ENCODE measurements around the gene FGGY.
A peak's percentile ranks its signal among the peaks of the same experiment; 100 is the strongest.
"Not testable (repeated sequence)": the region's sequence is repeated elsewhere in the genome, so short reads cannot be mapped to it uniquely, and the experiment has no call there.

Gene FGGY

GRCh38 chr1:59452559-59452958 is 155.7 kb downstream of the FGGY start:
- DNase-seq: no peak

DNA sequence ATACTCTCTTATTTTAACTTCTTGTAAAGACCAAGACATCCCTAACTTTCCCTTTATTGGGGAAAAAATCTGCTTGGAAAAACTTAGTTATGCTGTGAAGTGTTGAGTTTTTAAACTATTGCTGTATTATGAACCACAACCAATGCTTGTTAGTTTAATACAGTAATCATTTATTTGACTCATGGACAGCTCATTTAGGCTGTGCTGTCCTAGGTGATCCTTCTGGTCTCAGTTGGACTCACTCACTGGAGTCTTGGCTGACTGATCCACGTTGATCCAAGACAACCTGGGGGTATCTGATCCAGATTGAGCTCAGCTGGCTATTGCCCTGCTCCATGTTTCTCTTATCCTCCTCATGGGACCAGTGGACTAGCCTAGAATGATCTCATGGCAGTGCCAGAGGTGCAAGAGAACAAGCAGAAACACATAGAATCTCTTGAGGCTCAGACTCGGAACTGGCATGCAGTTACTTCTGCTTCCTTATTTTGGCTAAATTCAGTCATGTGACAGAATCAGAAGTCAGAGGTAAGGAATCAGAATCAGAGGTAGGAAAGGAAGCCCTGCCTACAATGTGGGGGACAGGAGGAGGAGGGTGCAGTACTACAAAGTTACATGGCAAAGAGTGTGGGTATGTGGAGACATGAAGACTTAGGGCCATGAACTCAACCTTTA is 156.5 kb downstream of the FGGY start:
- DNase-seq: peak; percentile 29 to 45 (median 34)

DNA sequence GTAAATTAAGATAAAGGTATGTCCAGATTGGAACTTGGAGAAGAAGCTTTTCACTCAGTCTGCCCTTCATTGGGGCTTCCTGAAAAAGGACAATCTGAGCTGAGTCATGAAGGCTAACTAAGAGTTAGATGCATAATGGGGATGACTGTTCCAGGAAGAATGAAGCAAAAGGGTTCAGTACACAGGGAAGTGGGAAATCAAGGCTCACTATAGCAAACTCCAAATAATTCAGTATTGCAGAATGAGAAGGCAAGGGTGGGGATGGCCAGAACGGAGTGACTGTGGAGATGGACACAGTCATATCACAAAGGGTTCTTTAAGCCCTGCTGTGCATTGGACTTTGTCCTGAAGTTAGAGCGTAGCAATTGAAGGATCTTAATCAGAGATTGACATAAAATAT is 158.3 kb downstream of the FGGY start:
- DNase-seq: peak; percentile 60 to 79 (median 78)

DNA sequence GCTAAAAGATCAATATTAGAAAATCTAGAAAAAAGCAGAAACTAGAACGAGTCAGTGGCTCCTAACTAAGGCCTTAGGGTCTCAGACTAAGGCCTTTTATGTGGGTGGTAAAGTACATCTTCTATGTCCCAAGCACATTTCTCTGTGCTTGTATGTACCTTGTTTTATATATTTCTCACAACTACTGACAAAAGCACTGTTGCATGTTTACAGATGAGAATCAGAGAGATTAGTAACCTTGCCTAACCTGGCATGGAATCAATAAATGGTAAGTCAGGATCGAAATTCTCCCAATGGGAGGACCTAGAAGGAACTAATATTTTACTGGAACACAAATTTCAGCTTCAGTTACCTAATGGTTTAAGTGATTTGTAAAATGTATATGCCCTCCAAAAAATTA is 160.9 kb downstream of the FGGY start:
- DNase-seq: no peak

DNA sequence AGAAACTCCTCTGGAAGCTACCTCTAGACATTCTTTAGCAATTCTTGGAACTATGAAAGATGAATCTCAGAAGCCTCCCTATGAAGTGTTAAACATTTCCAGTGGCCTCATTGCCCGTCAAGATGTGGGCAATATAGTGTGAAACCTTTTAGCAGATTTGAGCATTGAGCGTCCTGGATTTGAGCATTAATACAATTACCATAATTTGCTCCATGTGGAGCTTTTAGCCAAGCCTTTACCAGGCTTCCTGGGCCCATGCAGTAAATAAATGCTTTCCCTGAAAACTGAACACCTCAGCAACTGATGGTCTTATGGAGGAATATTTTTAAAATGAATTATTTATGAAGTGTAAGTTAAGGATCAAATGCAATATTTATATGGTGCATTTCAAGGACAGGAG is 162.0 kb downstream of the FGGY start:
- DNase-seq: no peak

- DNase-seq: not testable (repeated sequence)
Measured at GRCh38 chr1:59462942-59463341, 166.0 kb downstream of the FGGY start.

GRCh38 chr1:59465478-59465877 is 168.6 kb downstream of the FGGY start:
- DNase-seq: not testable (repeated sequence)

DNA sequence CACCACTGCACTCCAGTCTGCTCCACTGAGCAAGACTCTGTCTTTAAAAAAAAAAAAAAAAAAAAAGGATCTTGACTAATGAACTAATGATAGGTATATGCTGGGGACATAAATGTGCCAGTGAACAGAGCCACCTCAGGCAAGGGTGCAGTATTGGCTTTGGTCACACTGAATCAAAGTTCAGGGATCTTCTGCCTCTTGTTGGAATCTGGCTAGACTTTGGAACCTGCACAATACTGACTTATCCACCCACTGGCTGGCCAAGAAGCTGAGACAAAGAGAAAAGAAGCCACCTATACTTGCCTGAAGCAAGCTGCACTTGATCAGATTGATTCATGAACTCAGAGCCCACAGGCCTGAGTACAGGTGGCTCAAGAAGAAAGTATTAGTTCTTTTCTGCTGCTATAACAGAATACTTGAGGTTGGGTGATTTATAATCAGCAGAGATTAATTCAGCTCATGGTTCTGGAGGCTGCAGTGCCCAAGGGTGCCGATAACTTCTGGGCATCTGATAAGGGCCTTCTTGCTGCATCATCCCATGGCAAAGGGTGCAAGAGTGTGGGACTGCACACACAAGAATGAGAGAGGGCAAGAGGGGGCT is 172.0 kb downstream of the FGGY start:
- DNase-seq: no peak

DNA sequence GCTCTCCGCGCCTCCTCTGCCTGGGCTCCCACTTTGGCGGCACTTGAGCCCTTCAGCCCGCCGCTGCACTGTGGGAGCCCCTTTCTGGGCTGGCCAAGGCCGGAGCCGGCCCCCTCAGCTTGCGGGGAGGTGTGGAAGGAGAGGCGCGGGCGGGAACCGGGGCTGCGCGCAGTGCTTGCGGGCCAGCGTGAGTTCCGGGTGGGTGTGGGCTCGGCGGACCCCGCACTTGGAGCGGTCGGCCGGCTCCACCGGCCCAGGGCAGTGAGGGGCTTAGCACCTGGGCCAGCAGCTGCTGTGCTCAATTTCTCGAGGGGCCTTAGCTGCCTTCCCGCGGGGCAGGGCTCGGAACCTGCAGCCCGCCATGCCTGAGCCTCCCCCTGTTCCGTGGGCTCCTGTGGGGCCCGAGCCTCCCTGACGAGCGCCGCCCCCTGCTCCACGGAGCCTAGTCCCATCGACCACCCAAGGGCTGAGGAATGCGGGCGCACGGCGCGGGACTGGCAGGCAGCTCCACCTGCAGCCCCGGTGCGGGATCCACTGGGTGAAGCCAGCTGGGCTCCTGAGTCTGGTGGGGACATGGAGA is 175.2 kb downstream of the FGGY start:
- DNase-seq: not testable (repeated sequence)

- no peak for DNase-seq
Measured at GRCh38 chr1:59473831-59474230, 176.9 kb downstream of the FGGY start.

- DNase-seq: no peak
Measured at GRCh38 chr1:59474496-59474895, 177.6 kb downstream of the FGGY start.

- no peak for DNase-seq
Measured at GRCh38 chr1:59475737-59476136, 178.8 kb downstream of the FGGY start.

DNA sequence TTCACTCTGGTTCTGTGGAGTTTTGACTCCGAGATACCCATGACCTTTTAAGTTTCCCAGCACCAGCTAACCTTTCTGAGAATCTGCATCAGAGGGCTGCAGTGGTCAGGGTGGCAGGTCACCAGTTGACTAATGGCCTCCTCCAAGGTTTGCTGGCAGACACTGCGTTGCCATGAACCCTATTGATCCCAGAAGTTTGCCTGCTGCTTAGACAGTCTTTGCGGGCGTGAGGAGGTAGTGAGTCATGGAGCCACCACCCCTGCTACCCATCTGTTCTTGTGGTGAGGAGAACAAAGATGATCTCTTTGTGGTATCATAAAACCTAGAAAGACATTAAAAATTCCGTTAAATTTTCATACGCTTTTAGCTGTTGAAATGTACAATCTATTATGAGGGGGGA is 180.4 kb downstream of the FGGY start:
- no peak for DNase-seq

DNA sequence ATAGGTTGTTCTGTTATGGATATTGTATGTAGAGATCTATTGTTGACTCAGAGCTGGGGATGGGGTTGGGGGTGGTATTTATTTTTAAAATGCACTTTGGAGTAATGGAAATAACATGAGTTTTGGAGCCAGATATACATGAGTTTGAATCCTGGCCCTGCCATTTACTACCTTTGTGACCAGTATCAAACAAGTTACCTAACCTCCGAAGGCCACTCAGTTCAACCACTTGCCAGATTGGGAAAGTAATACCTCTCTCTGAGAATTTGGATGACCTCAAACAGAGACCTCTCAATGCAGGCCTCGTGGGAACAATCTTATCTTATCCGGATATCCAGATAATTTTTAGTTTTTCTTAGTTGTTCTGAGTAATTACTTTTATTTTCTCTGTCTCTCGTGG is 181.0 kb downstream of the FGGY start:
- DNase-seq: no peak

- no peak for DNase-seq
Measured at GRCh38 chr1:59478822-59479221, 181.9 kb downstream of the FGGY start.

GRCh38 chr1:59480188-59480888 is 183.4 kb downstream of the FGGY start:
- DNase-seq: no peak

DNA sequence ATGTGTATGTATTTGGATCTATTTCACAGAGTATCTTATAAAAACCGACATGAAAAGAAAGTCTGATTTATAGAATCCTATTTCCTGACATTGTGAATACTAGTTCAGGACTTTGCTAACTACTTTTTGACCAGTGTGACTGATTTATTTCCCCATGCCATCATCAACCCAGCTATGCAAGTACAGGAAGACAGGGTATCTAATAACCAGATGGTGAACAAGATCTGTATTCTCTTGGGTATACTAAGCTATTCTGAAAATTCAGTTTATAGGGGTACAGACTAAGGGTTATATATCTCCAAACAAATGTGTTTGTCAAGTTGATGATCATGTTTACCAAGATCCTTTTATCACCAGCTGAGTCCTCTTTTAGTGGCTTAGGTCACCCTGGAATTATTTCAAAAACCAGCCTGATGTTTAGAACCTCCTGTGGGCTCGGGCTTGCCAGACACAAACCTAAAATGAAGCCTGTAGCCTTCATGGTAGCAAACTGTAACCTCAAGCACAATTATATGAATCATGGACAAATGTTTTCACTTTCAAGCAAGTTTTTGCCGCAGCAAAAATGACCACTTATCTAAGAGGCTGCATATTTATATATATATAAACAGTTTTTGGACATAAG is 185.1 kb downstream of the FGGY start:
- DNase-seq: no peak

GRCh38 chr1:59482986-59483385 is 186.1 kb downstream of the FGGY start:
- no peak for DNase-seq

DNA sequence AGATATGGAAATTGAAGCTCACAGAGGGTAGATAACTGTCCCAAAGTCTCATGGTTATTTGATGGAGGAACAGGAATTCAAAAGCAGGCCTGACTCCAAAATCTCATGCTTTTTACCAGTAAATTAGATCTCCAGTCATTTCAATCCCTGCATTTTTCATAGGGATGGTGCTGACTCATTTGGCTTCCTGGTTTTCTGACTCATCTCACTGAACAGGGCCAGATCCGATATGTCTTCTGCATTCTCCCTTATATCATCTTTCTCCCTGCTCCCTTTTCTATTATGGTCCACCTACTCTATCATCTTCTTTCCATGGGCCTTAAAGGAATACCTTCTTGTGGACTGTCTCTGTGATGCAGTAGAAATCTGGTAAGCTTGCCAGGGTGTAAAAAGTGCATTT is 187.2 kb downstream of the FGGY start:
- peak; percentile 45 to 58 (median 48) for DNase-seq

DNA sequence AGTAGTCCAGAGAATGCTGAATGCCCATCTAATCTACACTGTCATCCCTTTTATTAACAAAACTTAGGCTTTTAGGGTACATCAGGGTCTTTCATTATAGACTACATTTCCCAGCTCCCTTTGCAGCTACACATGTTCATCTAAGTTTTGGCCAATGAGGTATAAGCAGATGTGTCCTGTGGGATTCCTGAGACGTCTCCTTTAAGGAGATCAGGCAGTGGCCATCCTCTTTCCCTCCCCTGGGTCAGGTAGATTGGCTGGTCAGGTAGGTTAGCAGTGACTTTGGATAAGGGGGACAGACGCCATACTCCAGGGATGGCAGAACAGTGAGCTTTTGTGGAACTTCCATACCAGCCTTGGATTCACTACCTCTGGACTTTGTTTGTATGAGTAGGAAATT is 188.3 kb downstream of the FGGY start:
- DNase-seq: no peak

GRCh38 chr1:59485949-59486348 is 189.1 kb downstream of the FGGY start:
- no peak for DNase-seq

DNA sequence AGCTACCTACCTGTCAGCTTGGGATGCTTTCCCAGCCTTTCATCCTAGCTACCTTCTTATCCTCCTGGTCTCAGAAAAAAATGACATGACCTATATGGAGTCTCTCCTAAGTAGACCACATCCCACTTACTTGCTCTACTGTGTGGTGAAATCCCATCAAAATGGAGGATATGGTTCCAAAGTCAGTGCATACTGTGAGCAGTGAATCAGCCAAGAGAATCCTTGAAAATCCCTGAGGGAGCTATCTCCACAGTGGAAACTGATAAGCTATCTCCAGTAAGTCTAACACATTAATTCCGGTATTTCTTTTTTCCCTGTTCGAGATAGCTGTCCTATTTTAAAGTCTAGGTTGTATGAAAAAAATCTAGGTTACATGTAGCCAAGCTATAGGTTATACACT is 189.7 kb downstream of the FGGY start:
- DNase-seq: no peak

GRCh38 chr1:59487335-59488031 is 190.6 kb downstream of the FGGY start:
- no peak for DNase-seq

All from suppressor macrophage treated with lipopolysaccharide for 1 hour (primary cell).